SK-N-MC (cell line): ENCODE results near the gene STX7.

ENCODE experiments used
- EZH2 ChIP-seq: fragments of 200-600 bp; sonication (generic); IDR thresholded peaks from one replicate; pipeline ENCODE4 v1.6.1; 2017; ENCODE audit warnings: antibody characterized with exemption
- POLR2AphosphoS5 ChIP-seq: IDR thresholded peaks from 2 replicates; pipeline ENCODE4 v1.6.1; 2012; ENCODE audit warnings: mild to moderate bottlenecking, low read depth, low read length, borderline replicate concordance

DNA sequence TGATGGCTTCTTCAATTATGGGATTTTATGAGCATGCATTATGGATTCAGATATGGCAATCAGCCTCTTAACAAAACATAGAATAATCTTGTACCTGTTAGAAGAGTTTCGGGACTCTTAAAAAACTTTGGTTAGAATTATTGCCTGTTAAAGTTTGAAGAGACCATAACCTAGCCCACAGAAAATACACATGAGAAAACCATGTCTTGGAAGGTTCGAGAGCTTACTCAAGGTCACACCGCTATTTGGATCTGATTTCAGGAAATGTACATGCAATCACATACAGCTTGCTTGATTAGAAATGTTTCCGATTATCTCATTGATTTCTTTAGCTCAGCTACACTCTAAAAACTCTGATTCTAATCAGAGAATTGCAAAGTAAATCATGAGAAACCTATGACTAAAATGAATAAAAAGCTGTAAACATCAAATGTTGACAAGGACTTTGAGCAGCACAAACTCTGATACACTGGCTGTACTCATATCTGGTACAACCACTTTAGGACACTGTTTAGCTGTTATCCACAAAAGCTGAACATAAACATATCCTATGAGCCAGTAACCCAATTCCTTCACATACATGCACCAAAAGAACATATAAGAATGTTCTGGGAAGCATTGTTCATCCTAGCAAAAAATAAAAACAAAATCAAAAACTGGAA is 16.3 kb downstream of the STX7 start:
- no peak for TF ChIP-seq POLR2AphosphoS5
- TF ChIP-seq EZH2, result no peak
